PC-9 (cell line): Measurements from ENCODE around the gene MAGI2. TPM values are rescaled to one million over a fixed set of nuclear protein-coding genes. Genes with fewer than 3 reads are reported as not detected.

Source experiments
- BruUV-seq: library from RNA; stranded (reverse); fragments of 400-500 nt; replicated peaks from 2 replicates; lab custom pipeline; 2021; lab: Mats Ljungman, UMichigan
- CTCF ChIA-PET: fragments of 300-600 bp; sonication (Branson Sonifier 250); formaldehyde crosslinking; loops from one replicate; lab custom pipeline; 2022; ENCODE audit warnings: antibody characterized with exemption; lab: Charles Lee
- POLR2A ChIA-PET: fragments of 300-600 bp; sonication (Branson Sonifier 250); formaldehyde crosslinking; loops from one replicate; lab custom pipeline; 2022; ENCODE audit warnings: antibody characterized with exemption; ENCODE audit not compliant: unreplicated experiment; lab: Charles Lee
- DNase-seq, 2 experiments: peaks; one replicate each; pipeline versions ENCODE4 v3.0.0 to v3.0.0-alpha.2; 2015 to 2022; ENCODE audit warnings: mixed read lengths in 1 of 2
- H2AFZ ChIP-seq: fragments of 200-600 bp; sonication (generic); 2 replicates; pipeline ENCODE4 v1.8.1; 2017; ENCODE audit warnings: antibody characterized with exemption
- H3F3A ChIP-seq: fragments of 200-600 bp; sonication (generic); 2 replicates; pipeline ENCODE4 v1.8.1; 2017; ENCODE audit warnings: antibody characterized with exemption, mild to moderate bottlenecking, low read depth; ENCODE audit not compliant: insufficient read depth
- H3K27ac ChIP-seq: fragments of 200-600 bp; sonication (generic); 2 replicates; pipeline ENCODE4 v1.6.1; 2016; ENCODE audit warnings: mixed run types
- H3K27me3 ChIP-seq: fragments of 200-600 bp; sonication (generic); 2 replicates; pipeline ENCODE4 v1.6.1; 2016; ENCODE audit warnings: low read depth, mixed run types; ENCODE audit not compliant: insufficient read depth
- H3K36me3 ChIP-seq: fragments of 200-600 bp; sonication (generic); 2 replicates; pipeline ENCODE4 v1.6.1; 2016; ENCODE audit warnings: low read depth, mixed run types
- H3K4me1 ChIP-seq: fragments of 200-600 bp; sonication (generic); replicated peaks from 2 replicates; pipeline ENCODE4 v1.6.1; 2016; ENCODE audit warnings: mixed run types; ENCODE audit not compliant: insufficient read depth
- H3K4me2 ChIP-seq: fragments of 200-600 bp; sonication (generic); 2 replicates; pipeline ENCODE4 v1.6.1; 2017; ENCODE audit warnings: mixed run types
- H3K4me3 ChIP-seq: fragments of 200-600 bp; sonication (generic); 2 replicates; pipeline ENCODE4 v1.6.1; 2016; ENCODE audit warnings: mixed run types
- H3K79me2 ChIP-seq: fragments of 200-600 bp; sonication (generic); 2 replicates; pipeline ENCODE4 v1.6.1; 2017; ENCODE audit warnings: low read depth, mixed run types
- H3K9me2 ChIP-seq: fragments of 200-600 bp; sonication (generic); 2 replicates; pipeline ENCODE4 v1.8.1; 2017; ENCODE audit warnings: mild to moderate bottlenecking; ENCODE audit not compliant: insufficient read depth
- H3K9me3 ChIP-seq: fragments of 200-600 bp; sonication (generic); 2 replicates; pipeline ENCODE4 v1.8.1; 2016; ENCODE audit warnings: low read depth; ENCODE audit not compliant: insufficient read depth
- H4K20me1 ChIP-seq: fragments of 200-600 bp; sonication (generic); 2 replicates; pipeline ENCODE4 v1.8.1; 2017; ENCODE audit not compliant: insufficient read depth
- EZH2 ChIP-seq: fragments of 200-600 bp; sonication (generic); IDR thresholded peaks from 2 replicates; pipeline ENCODE4 v1.8.0; 2017; ENCODE audit warnings: antibody characterized with exemption, low read depth
- intact Hi-C: fragments of 100-400 bp; cut with micrococcal nuclease; formaldehyde crosslinking; loops from one replicate; pipeline ENCODE4 v1.10.0; 2022; ENCODE audit not compliant: unreplicated experiment
- total RNA-seq: library from RNA; stranded (reverse); gene quantifications from 2 replicates; pipeline ENCODE4 v1.2.3, GENCODE V29; 2021
- TF ChIP-seq, protein P1 (sequence below): fragments of 200-600 bp; sonication (generic); conservative IDR thresholded peaks from 2 replicates; pipeline ENCODE4 v1.6.1; 2017; ENCODE audit warnings: mixed run types, antibody characterized with exemption, mild to moderate bottlenecking, moderate library complexity

The MAGI2 gene
- total RNA-seq, 1 experiment from 2014 or later: 0.92 TPM

DNA sequence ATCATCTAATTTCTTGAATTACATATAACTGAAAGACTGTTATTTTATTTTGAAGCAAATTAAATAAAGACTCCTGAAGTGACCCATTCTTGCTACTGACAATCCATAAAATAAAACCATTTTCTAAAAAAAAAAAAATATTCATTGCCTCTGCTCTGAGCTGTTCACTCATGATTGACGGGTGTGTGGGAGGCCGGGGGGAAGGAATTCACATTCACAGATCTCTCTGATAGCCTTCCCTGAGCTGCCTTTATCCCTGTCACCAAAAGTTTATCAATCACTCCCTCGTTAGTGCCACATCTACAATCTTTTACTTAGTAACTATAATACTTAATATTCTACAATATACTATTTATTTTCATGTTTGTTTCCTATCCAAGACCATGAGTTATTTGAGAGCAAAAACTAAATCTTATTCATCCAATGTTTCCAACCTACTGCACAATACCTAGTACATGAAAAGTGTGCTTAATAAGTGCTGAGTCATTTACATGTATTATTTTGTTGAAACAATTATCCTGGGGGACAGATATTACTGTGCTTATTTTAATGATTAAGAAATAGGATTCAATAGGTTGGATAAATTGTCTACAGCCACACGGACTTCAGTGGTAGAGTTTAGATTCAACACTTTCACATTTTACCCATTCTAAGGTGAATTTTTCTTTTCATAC, 1036.2 kb downstream of the MAGI2 start:
- H3K4me1 ChIP-seq: no peaks in the 10 kb centered on the region
- H3K4me3 ChIP-seq: no peak overlapping the region
- ChIA-PET POLR2A (interaction anchor here (0.7 kb wide), 1 partner anchor 106 kb away, joined by 3 read pairs; no protein-coding TSS in a partner anchor), CTCF (no interaction called here)
- H3F3A ChIP-seq: no peaks in the 10 kb centered on the region
- no peak for TF ChIP-seq EZH2
- TF ChIP-seq, protein P1, sequence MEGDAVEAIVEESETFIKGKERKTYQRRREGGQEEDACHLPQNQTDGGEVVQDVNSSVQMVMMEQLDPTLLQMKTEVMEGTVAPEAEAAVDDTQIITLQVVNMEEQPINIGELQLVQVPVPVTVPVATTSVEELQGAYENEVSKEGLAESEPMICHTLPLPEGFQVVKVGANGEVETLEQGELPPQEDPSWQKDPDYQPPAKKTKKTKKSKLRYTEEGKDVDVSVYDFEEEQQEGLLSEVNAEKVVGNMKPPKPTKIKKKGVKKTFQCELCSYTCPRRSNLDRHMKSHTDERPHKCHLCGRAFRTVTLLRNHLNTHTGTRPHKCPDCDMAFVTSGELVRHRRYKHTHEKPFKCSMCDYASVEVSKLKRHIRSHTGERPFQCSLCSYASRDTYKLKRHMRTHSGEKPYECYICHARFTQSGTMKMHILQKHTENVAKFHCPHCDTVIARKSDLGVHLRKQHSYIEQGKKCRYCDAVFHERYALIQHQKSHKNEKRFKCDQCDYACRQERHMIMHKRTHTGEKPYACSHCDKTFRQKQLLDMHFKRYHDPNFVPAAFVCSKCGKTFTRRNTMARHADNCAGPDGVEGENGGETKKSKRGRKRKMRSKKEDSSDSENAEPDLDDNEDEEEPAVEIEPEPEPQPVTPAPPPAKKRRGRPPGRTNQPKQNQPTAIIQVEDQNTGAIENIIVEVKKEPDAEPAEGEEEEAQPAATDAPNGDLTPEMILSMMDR: no peak
- no peak overlapping the region for H3K27ac ChIP-seq
- H3K4me2 ChIP-seq: no peak overlapping the region
- no peaks in the 10 kb centered on the region for H3K36me3 ChIP-seq
- BruUV-seq: no TSS peak
- no peaks in the 10 kb centered on the region for H4K20me1 ChIP-seq
- intact Hi-C loops: no loop called here
- H3K27me3 ChIP-seq: no peaks in the 10 kb centered on the region
- no peak overlapping the region for H2AFZ ChIP-seq
- H3K79me2 ChIP-seq: no peaks in the 10 kb centered on the region
- no peak for DNase-seq
- no peaks in the 10 kb centered on the region for H3K9me2 ChIP-seq
- peaks cover 2% of the 10 kb centered on the region; the same call in 1 of the 2 replicates for H3K9me3 ChIP-seq

DNA sequence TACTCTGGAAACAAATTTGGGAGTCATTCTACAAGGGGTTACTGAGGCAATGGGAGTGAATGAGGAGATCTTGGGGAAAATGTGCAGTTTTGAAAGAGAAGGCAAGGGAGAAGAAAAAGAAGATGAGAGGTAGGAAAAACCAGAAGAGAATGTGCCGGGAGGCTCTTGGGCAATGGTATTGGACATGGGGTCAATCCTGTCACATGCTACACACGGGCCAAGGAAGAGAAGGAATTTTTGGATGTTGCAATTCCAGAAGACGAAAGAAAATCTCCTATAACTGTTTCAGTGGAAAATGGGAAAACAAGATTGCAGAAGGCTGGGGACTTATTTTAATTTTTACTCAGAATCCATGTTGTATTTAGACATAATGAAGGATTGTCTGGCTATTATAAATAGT, 1039.9 kb downstream of the MAGI2 start:
- intact Hi-C loops: no loop called here

DNA sequence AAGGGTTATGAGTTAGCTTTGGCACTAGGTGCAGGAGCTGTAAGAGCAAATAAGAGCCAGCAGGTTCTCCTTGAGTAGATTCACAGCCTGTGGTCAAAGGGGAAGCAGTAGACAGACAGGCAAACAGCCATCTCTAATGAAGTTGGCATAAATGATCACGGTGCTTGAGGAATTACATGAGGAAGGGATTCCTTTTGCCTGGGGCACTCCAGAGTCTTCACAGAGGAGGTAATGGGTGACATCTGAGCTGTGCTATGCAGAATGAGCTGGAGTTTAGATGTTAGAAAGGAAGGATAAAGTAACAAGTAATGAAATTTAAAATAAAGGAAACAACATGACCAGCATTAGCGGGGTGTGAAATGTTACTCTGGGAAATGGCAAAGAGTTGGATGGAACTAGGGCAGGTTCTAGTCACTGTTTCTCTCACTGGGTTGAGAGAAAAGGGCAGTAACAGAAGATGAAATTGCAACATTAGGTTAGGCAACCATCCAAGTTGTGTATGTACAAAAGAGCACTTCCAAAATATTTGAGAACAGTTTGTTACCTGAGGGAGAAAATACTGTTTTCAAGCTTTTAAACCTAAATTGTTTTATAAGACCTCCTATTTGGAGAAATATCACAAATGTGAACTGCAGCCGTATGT, 1041.1 kb downstream of the MAGI2 start:
- TF ChIP-seq EZH2: no peak
- TF ChIP-seq, protein P1: no peak
- no peak for DNase-seq
- peaks cover 2% of the 10 kb centered on the region; the same call in 1 of the 2 replicates for H3K9me3 ChIP-seq
- intact Hi-C loops: no loop called here
- H3K79me2 ChIP-seq: no peaks in the 10 kb centered on the region
- ChIA-PET CTCF (no interaction called here), POLR2A (no interaction called here)
- H3K4me1 ChIP-seq: no peaks in the 10 kb centered on the region
- no peaks in the 10 kb centered on the region for H3F3A ChIP-seq
- H4K20me1 ChIP-seq: no peaks in the 10 kb centered on the region
- H3K27ac ChIP-seq: no peak overlapping the region
- H3K27me3 ChIP-seq: no peaks in the 10 kb centered on the region
- no peak overlapping the region for H3K4me2 ChIP-seq
- H2AFZ ChIP-seq: no peak overlapping the region
- H3K36me3 ChIP-seq: no peaks in the 10 kb centered on the region
- no TSS peak for BruUV-seq
- no peak overlapping the region for H3K4me3 ChIP-seq
- H3K9me2 ChIP-seq: no peaks in the 10 kb centered on the region

More for the DNA sequence above, 1039.9 kb downstream of the MAGI2 start:
- Histone ChIP-seq H3K9me3 (peaks cover 2% of the 10 kb centered on the region; the same call in 1 of the 2 replicates), H4K20me1 (no peaks in the 10 kb centered on the region), H2AFZ (no peak overlapping the region), H3F3A (no peaks in the 10 kb centered on the region), H3K79me2 (no peaks in the 10 kb centered on the region), H3K4me3 (no peak overlapping the region), H3K27me3 (no peaks in the 10 kb centered on the region), H3K36me3 (no peaks in the 10 kb centered on the region), H3K4me2 (no peak overlapping the region), H3K27ac (no peak overlapping the region), H3K9me2 (no peaks in the 10 kb centered on the region), H3K4me1 (no peaks in the 10 kb centered on the region)
- CTCF ChIA-PET: no interaction called here
- TF ChIP-seq EZH2: no peak
- TF ChIP-seq, protein P1: no peak
- POLR2A ChIA-PET: no interaction called here
- BruUV-seq: no TSS peak
- no peak for DNase-seq
